Hematopoietic multipotent progenitor cell treated with erythropoietin and hydrocortisone succinate and interleukin-3 and kit ligand, for 17 days (in vitro differentiated cells): ENCODE measurements around the gene AZGP1.
"Not testable (repeated sequence)": the region's sequence is repeated elsewhere in the genome, so short reads cannot be mapped to it uniquely, and the experiment has no call there.

Experiments
- DNase-seq: peaks from one replicate; pipeline ENCODE4 v3.0.0-alpha.2; 2015; ENCODE audit warnings: low spot score

The AZGP1 gene

GRCh38 chr7:99997545-99998137, 21.8 kb upstream of the AZGP1 start:
- no peak for DNase-seq

GRCh38 chr7:99996755-99997544, 21.1 kb upstream of the AZGP1 start:
- no peak for DNase-seq

- DNase-seq, result no peak
These were observed 19.0 kb upstream of the AZGP1 start for GRCh38 chr7:99994819-99995218.

- no peak for DNase-seq
These were observed 16.7 kb upstream of the AZGP1 start for GRCh38 chr7:99992330-99993038.

- not testable (repeated sequence) for DNase-seq
These were observed 15.7 kb upstream of the AZGP1 start for GRCh38 chr7:99991543-99991942.

GRCh38 chr7:99990460-99990852, 14.6 kb upstream of the AZGP1 start:
- no peak for DNase-seq

GRCh38 chr7:99987846-99988245, 12.0 kb upstream of the AZGP1 start:
- no peak for DNase-seq

- DNase-seq, result not testable (repeated sequence)
These were observed 11.5 kb upstream of the AZGP1 start for GRCh38 chr7:99987306-99987705.

GRCh38 chr7:99984593-99984992, 8.8 kb upstream of the AZGP1 start:
- no peak for DNase-seq

GRCh38 chr7:99981066-99981465, 5.2 kb upstream of the AZGP1 start:
- not testable (repeated sequence) for DNase-seq

- not testable (repeated sequence) for DNase-seq
These were observed 4.6 kb upstream of the AZGP1 start for GRCh38 chr7:99980448-99980872.

- peak; percentile 57 for DNase-seq
These were observed 4.0 kb upstream of the AZGP1 start for GRCh38 chr7:99979814-99980225.

GRCh38 chr7:99976626-99977025, 795 bp upstream of the AZGP1 start:
- no peak for DNase-seq

GRCh38 chr7:99974681-99975080, 1.1 kb downstream of the AZGP1 start:
- no peak for DNase-seq

- not testable (repeated sequence) for DNase-seq
These were observed 2.0 kb downstream of the AZGP1 start for GRCh38 chr7:99973817-99974216.

- no peak for DNase-seq
These were observed 4.6 kb downstream of the AZGP1 start for GRCh38 chr7:99971242-99971641.

GRCh38 chr7:99969813-99970212, 6.0 kb downstream of the AZGP1 start:
- DNase-seq, result not testable (repeated sequence)

GRCh38 chr7:99969298-99969697, 6.5 kb downstream of the AZGP1 start:
- DNase-seq, result no peak

GRCh38 chr7:99958564-99959227, 17.1 kb downstream of the AZGP1 start:
- no peak for DNase-seq

- DNase-seq, result no peak
These were observed 20.6 kb downstream of the AZGP1 start for GRCh38 chr7:99955247-99955646.

GRCh38 chr7:99954643-99955042, 21.2 kb downstream of the AZGP1 start:
- not testable (repeated sequence) for DNase-seq

- no peak for DNase-seq
These were observed 22.2 kb downstream of the AZGP1 start for GRCh38 chr7:99953649-99954048.
